Effector CD8-positive, alpha-beta T cell (primary cell): ENCODE results near the gene ATAD2B.
"Not testable (repeated sequence)": the region's sequence is repeated elsewhere in the genome, so short reads cannot be mapped to it uniquely, and the experiment has no call there.

Experiments used
- DNase-seq: peaks from one replicate; lab custom pipeline; 2025; lab: John Stamatoyannopoulos, UW

Gene ATAD2B

DNA sequence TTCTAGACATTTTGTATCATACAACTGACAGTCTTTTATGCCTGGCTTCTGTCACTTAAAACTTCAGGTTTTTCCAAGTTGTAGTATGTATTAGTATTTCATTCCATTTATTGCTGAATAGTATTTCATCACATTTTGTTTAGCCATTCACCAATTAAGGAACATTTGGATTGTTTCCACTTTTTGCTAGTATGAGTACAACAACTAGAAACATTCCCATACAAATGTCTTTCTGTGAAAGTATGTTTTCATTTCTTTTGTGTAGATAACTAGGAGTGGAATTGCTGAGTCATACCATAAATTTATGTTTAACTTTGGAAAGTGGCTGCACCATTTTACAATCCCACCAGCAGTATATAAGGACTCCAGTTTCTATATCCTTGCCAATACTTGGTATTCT is 135.9 kb downstream of the ATAD2B start:
- DNase-seq: no peak

DNA sequence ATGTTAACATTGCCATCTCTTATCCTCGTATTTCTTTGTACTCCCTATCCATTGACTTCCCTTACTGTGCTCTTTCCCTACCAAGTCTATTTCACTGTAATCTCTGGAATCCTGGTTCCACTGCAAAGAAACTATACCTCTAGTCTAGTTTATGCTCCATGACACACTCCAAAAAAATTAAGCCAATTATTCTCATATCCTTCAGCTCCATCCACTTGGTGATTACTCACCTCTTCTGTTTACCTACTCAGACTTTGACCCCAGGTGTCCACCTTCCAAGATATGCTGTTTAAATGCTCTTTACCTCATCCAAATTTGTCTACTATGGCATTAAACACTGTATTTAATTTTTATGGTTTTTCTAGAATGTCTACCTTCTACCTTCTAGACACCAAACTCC is 137.9 kb downstream of the ATAD2B start:
- no peak for DNase-seq

DNA sequence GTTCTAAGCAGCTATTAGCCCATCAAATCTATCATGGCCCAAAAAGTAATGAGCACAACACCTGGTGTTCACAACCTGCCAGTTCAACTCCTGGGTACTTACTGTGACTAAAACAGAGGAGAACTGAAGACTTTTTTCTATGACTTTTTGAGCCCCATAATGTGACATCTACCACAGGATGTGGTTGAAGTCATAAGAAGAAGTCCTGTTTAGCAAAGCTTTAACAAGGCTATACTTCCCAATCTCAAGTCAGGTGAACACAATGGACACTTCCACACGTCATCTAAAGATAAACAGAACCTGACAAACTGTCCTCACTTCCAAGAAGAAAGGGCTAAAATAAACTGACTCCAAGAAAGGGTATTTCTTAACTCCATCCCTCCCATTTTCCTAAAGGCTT is 138.8 kb downstream of the ATAD2B start:
- DNase-seq: no peak

DNA sequence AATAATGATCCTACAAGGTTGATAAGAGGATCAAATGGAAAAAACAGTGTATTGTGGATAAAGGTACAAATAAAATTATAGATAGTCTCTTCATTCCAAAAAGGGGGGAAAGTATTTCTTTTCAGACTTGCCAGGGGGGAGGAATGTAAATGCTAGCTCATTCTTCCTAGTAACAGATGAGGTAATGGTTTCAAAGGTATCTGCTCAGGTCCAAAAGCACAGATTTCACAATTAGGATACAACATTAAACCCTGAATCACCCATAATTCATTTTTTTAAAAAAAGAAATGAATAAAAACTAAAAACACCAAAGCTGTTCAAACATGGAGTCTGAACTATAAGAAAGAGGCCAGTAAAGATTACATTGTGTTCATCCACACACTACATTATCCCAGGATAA is 142.0 kb downstream of the ATAD2B start:
- no peak for DNase-seq

DNA sequence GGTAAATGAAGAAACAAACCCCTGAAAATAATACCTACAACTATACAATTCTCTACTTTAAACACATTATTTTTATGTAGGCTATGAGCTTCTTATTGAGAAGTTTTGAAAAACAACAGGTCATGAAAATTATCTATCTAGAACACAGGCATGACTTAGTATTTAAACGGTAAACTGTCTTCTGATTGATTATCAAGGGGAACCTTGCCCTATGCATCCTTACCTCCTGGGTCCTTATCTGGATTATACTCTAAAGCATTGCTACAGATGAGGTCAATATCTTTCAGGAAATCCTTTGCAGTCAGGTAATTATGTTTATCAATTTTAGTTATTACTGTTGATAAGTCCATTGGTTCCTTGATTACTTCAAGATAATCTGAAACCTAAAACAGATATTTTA is 144.3 kb downstream of the ATAD2B start:
- DNase-seq: no peak

DNA sequence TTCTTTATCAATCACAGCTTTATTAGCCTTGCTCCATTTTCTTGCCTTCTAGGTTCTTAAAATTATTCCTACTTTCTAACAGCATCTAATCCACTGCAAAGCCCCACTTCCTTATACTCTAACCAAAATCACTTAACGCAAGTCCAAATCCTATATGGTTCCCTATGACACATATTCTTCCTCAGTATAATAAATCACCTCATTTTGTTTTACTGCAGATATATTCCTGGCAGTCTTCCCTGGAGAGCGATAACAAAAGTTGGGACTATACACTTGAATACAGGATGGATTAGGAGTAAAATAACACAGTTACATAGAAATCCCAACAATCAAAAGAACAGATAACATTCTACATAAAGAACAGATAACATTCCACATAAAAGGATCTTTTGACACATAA is 144.8 kb downstream of the ATAD2B start:
- no peak for DNase-seq

DNA sequence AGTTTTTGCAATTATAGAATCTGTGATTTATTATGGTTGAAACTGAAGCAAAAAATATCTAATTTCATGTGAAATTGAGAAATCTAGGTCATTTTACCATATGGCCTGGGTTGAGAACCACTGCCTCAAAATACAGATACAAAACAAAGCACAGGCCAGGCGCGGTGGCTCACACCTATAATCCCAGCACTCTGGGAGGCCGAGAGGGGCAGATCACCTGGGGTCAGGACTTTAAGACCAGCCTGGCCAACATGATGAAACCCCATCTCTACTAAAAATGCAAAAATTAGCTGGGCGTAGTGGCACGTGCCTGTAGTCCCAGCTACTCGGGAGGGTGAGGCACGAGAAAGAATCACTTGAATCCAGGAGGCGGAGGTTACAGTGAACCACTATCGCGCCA is 146.5 kb downstream of the ATAD2B start:
- not testable (repeated sequence) for DNase-seq

DNA sequence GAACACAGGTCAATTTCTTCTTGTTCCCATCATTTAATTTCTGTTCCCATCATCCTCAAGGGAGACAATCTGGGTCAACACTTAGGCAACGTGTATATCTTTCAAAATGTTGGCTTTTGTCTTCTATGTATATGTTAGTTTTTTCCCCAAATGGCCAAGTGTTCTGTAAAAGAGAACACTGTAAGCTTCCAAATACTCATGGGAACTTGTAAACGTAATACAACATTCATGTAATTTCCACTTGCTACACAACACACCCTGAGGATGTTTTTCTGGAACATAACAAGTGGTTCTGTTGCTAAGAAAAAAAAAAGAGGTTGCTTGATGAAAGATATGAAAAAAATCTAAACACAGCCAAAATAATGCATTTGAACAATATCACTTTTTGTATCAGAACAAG is 149.1 kb downstream of the ATAD2B start:
- no peak for DNase-seq

DNA sequence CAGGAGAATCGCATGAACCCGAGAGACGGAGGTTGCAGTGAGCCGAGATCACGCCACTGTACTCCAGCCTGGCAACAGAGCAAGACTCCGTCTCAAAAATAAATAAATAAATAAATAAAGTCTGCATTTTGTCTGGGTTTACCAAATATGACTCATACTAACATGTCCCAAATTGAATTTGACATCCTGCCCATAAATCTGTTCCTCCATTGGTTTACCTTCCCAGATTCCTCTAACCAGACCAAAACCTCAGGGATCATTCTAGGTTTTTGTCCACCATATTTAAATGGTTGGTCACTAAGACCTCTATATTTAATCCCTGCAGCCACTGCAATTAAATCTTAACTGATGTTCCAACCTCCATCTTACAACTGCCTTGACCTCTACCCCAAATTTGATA is 150.9 kb downstream of the ATAD2B start:
- DNase-seq: no peak

DNA sequence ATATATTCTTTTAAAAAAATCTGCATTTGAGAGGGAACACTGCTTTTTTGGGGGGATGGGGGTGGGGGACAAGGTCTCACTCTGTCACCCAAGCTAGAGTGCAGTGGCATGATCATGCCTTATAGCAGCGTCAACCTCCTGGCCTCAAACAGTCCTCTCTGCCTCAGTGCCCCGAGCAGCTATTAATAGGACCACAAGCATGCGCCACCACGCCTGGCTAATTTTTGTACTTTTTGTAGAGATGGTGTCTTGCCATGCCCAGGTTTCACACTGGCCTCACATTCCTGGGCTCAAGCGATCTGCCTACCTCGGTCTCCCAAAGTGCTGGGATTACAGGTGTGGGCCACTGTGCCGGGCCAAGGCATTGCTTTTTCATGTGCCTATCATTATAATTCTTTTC is 154.2 kb downstream of the ATAD2B start:
- DNase-seq: no peak

DNA sequence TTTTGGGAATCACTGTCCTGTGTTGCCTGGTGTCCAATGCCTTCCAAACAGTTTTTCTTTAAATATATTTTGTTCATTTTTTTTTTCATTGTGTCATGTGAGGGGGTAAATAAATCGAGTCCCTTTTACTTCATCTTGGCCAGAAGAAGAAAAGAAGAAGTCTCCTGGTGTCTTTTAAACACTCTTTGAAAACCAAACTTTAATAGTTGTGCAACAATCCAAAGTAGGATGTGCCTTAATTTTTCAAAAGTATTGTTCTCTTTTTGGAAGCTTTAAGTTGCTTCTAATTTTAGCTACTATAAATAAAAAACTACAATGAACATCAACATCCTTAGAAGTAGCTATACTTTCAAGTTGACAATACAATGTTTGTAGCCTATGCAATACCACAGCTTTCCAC is 154.9 kb downstream of the ATAD2B start:
- DNase-seq: no peak

DNA sequence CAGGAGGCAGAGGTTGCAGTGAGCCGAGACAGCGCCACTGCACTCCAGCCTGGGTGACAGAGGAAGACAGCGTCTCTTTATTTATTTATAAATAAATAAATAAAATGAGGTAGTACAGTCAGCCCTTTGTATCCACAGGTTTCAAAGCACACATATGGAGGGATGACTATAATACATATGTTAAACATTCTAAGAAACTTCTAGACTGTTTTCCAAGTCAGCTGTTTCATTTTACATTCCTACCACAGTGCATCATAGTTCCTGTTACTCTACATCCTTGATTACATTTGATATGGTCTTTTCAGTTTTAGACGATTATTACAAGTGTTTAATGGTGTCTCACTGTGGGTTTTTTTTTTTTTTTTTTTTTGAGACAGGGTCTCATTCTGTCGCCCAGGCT is 157.6 kb downstream of the ATAD2B start:
- DNase-seq: no peak

DNA sequence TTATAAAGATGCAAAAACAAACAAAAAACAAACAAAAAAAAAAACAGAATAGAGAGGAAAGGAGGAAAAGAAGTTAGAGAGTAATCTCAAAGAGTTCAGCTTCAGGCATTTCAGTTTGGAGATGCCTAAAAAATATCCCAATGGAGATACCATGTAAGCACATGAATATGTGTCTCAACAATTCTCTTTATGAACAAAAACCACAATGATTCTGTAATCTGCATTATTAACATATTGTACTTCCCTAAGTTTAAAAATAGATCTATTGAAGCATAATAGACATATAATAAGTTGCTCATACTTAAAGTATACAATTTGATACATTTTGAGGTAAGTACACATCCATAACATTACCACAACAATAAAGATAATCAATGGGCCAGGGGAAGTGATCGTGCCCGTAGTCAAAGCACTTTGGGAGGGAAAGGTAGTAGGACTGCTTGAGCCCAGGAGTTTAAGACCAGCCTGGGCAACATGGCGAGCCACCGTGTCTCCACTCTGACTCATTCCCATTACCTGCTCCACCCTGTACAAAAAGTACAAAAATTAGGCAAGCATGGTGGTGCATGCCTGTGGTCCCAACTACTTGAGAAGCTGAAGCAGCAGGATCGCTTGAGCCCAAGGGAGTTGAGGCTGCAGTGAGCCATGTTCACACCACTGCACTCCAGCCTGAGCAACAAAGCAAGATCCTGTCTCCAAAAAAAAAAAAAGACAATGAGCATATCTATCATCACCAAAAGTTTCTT is 158.9 kb downstream of the ATAD2B start:
- no peak for DNase-seq

DNA sequence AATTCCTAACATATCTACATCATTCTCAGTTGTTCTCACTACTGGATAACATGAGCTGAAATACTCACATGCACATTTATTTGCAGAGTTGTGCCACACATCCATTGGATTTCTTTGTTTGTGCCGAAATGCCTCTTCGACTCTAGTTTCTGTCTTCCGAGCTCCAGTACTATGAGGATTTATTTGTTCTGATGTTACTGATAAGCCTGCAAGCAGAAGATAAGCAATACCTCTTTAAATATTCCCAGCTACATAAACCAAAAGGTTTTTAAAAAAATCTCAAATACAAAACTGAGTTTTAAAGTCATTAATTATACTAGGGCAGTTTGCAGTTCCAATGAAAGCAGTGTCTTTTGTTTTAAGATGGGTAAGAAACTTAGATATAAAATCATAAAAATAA is 164.8 kb downstream of the ATAD2B start:
- DNase-seq: no peak

DNA sequence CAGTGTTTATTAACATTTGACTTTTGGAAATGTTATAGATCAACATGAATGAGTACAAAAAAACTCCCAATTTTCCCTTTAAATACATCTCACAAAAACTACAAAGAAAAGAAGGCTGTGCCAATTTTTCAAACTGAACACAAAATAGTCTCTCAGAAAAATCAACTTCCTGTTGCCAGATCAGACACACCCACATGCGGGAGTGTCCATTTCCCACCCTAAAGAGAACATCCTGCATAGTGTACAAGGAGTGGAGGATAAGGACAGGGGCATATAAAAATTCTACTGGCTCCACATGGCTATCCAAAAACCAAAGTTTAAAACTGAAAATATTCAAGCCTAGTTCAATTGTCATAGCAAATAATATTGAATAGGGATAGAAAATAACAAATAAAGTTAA is 165.3 kb downstream of the ATAD2B start:
- DNase-seq: no peak

DNA sequence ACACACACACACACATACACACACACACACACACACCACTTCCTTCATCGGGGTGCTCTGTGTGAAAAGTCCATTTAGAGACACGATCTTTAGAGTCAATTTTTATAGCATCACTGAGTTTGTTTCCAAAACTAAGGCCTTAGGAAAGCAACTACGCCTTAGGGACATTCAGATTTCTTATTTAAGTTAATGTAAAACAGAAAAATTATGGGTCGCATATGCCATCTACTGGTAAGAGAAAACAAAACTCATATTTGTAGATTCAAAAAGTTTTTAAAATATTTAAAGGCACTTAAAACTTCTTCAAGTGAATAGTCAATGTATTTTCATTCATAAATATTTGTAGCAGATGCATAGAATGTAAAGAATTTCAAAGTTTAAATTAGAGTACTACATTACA is 166.2 kb downstream of the ATAD2B start:
- DNase-seq: no peak

DNA sequence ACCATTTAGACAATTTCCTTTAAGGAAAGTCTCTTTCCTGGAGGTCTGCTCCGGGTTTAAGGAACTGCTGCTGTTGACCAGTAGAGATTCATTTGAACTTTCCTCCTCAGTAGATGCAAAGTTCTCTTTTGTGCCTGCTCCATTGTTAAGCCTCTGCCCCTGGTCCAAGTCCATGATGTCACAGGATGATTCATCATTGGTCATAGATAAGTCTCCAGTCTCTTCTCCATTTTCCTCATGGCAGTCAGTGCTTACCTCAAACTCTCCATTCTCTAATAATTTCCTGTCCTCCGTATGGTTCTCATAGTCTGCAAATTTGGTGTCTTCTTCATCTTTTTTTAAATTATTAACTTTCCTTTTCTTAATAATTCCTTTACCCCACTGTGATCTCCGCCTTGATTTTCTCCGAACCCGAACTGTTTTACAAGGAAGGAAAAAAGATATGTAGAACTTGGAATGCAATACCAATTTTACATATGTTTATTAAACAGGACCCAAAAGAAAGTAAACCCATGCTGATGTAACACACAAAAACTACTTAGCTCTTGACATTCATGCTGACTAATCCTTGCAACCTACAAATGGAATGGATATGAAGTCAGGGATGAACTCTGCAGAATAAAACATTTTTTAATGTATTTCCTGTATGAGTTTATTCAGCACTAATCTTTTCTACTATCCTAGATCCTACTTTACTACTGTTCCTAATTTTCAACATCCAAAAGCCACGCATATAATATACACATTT is 169.1 kb downstream of the ATAD2B start:
- DNase-seq: no peak

DNA sequence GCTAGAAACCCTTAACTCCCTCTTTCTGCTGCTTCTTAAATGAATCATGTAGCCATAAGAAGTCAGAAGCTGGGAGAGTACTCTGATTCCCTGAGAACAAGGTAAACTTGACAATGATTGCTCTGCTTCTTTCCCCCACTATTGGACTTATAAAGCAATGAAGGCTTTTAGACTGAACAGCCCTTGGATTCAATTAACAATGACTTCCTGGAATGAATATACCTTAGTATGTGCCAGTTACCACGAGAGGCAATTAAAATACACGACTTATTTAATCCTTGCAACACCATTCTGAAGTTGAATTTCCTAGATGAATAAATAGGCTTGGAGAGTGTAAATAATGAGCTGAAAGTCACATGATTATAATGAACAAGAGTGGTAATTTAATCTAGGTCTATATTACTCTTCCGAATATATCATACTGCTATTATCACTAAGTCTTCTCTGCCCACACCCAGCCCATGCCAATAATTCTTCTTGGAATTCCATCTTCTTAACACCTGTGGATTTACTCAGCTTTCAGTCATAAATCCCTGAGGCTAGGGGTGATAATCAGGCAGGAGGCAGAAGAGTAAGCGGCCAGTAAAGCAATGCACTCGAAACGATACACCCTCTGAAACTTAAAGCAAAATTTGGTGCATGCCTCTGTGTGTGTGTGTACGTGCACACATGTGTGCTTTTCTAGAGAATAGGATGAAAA is 170.2 kb downstream of the ATAD2B start:
- DNase-seq: no peak

DNA sequence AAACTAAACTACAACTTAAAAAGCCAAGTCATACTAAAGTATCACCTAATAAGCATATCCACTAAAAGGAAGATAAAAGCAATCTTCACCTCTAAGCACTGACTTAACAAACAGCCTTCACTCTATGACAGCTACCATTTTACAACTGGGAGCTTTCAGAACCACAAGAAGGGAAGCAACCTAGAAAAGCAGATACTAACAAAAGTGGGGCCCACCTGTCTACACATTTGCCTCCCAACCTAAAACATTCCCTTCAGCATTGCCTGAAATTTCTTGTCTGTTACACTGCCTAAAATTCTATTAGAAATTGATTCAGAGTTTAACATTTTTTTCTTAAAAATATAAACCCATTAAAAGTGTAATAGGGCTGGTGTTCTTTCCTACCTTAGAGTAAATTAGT is 172.0 kb downstream of the ATAD2B start:
- no peak for DNase-seq

DNA sequence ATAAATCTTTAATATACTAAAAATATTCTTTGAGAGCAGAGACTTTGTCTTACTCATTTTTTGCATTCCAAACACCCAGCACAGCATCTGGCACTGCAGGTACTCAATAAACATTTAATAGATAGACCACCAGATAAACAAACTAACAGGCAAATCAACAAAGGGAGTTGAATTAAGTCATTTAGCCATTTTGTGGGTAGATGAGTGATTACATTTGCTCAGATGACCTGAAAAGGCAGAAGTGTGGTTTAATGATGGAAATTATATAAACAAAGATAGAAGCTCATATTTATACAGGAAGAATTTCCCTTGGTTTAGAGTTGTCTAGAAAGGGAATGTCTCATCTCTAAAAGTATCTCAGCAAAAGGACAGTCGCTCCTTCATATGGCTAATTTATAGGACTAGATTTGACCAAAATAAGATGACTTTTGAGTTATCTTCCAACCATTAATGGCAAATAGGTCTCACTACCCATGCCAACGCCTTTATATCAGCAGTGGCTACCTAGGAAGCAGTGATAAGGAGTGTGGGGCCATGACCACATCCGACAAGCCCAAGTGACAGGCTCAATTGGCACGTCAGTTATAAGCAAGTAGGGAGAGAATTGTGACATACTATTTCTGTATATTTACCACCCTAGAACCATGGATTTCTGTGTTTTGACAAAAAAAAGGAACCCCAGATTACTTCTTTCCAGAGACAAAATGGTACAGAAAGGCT is 173.5 kb downstream of the ATAD2B start:
- DNase-seq: no peak

DNA sequence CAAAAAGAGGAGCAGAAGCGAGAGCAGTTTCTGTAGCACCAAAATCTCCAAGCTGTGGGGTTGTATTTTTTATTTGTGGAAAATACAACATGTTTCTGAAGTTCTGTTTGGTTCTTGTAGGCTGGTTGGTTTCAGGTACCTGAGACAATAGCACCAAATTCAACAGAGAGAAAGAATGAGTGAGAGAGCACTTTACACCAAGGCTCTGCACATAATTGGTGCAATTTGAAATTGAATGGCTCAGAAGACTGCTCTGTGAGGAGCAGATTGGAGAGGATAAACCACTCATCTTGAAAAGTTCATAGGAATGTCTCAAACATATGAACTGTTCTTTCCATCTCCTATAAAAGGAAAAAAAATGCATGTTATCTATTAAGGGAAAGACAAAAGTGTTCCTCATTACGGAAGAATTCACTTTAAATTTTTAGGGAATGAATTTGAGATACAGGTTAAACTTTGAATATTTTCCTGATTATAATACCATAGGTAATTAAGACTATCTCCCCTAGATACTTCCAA is 175.1 kb downstream of the ATAD2B start:
- no peak for DNase-seq
